GM04504 (cell line): ENCODE data around the gene ASB18.
"Not testable (repeated sequence)": the region's sequence is repeated elsewhere in the genome, so short reads cannot be mapped to it uniquely, and the experiment has no call there.

Experiments
- DNase-seq: peaks from one replicate; pipeline ENCODE4 v3.0.0-alpha.2; 2012; ENCODE audit warnings: low read depth

Gene ASB18

GRCh38 chr2:236286873-236287545 lies 22.8 kb upstream of the ASB18 start:
- no peak for DNase-seq

DNA sequence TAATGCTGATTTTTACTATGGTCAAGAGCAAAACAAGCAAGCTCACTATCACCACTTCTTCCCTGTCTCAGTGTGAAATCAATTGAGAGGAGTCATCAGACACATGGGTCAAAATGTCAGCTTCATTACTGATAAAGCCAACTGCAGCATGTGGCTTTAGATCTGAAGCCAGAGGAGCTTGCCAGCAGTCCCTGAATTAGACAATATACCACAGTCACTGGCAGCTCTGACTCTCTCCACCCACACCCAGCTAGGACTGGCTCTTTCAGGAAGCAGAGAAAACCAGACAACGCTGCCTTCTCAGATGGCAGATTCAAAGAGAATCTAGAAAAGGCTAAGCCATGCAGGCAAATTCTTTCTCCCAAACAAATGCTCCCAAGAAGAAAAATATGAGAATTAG lies 20.0 kb upstream of the ASB18 start:
- no peak for DNase-seq

GRCh38 chr2:236282406-236282805 lies 18.2 kb upstream of the ASB18 start:
- DNase-seq: no peak

DNA sequence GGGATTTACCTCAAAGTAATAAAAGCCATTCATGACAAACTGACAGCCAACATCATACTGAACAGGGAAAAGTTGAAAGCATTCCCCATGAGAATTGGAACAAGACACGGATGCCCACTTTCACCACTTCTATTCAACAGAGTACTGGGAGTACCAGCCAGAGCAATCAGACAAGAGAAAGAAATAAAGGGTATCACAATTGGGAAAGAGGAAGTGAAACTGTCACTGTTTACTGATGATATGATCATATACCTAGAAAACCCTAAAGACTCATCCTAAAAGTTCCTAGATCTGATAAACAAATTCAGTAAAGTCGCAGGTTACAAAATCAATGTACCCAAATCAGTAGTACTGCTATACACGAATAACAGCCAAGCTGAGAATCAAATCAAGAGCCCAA lies 17.2 kb upstream of the ASB18 start:
- DNase-seq: no peak

DNA sequence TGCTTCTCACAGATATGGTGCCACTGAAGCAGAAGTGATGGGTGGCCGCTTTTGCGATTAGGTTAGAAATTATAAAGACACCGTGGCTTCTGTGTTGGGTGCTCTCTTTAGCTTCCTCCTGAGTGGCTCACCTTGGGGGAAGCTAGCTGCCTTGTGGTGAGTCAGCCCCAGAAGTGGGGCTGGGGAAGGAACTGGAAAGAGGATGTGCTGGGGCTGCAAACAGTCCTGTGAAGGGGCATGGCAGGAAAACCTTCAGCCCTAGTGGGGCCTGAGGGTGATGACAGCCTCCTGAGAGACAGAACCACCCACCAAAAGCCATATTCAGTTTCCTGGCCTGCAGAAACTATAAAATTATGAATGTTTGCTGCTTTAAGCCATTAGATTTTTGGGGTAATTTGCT lies 8.9 kb upstream of the ASB18 start:
- no peak for DNase-seq

DNA sequence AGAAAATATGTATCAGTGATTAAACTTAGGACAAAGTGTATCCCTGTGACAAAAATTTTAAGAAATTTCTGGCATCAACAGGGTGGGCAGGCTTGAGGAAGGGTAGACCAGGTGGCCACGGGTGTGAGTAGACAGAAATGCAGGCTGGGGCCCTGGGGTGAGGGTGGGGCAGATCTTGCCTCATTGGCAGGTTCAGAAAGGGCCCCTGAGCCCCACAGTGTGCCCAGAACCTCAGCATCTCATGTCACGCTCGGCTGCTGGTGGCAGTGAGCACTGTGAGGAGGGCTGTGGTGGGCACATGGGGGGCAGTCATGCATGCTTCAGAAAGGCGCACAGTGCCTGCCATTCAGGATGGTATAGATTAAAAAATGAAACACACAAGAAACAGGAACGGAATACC lies 7.6 kb upstream of the ASB18 start:
- no peak for DNase-seq

DNA sequence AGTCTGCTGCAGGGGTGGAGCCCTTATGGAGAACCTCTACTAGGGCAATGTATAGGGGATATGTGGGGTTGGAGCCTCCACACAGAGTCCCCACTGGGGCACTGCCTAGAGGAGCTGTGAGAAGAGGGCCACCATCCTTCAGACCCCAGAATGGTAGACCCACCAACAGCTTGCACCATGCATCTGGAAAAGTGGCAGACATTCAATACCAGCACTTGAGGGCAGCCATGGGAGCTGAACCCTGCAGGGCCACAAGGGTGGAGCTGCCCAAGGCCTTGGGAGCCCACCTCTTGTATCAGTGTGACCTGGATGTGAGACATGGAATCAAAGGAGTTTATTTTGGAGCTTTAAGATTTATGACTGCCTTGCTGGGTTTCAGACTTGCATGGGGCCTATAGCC lies 5.7 kb upstream of the ASB18 start:
- DNase-seq: not testable (repeated sequence)

DNA sequence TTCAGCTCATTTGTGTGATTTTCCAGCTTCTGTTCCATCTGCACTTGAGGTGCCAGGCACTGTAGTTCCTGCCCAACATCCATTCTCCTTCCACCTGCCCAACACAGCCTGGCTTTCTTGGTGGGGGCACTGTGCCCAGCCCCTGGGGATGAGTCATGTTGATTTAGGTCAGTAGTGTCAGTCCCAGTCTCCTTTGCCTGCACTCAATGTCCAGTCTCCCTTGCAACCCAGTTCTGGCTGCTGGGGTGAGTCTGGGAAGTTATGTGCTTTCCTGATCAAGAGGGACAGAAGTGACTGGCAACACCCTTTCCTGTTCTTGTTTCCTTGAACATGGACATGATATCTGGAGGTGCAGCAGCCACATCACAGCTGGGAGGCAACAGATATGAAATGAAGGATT lies 1.5 kb upstream of the ASB18 start:
- DNase-seq: no peak

DNA sequence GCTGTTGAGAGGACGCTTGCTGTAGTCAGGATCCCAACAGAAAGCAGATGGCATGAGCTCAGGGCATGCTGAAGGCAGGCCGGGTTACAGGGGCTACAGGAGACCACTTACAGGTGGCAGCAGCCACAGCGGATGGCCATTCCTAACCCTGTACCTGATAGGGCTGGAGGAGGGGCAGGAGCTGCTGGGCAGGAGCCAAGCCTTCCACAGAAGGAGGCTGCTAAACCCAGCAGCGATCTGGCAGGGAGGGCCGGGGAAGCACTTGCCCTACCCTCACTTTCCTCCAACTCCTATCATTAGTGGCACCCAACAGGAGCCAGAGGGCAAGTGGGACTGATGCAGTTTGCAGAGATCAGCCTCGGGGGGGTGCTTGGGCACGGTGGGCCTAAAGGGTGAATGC lies 2.0 kb downstream of the ASB18 start:
- no peak for DNase-seq

GRCh38 chr2:236261452-236261851 lies 2.8 kb downstream of the ASB18 start:
- no peak for DNase-seq

- no peak for DNase-seq
Observed at GRCh38 chr2:236259371-236259770, 4.8 kb downstream of the ASB18 start.

- no peak for DNase-seq
Observed at GRCh38 chr2:236257575-236257974, 6.6 kb downstream of the ASB18 start.

- no peak for DNase-seq
Observed at GRCh38 chr2:236257136-236257535, 7.1 kb downstream of the ASB18 start.

GRCh38 chr2:236256366-236256985 lies 7.7 kb downstream of the ASB18 start:
- DNase-seq: no peak

- no peak for DNase-seq
Observed at GRCh38 chr2:236254674-236255073, 9.5 kb downstream of the ASB18 start.

DNA sequence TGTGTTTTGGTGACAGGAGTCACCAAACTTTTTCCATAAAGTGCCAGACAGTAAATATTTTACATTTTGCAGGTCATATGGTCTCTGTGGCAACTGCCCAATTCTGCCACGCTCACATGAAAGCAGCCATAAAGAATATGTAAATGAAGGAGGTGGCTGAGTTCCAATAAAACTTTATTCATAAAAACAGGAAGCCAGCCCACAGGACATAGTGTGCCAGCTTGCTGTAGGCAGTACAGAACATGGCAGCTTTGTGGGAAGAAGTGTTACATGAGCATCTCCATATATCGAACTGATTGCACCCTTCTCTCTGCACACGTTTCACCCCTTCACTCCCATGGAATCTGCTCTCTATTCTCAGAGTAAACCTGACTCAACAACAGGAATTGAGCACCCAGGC lies 10.2 kb downstream of the ASB18 start:
- no peak for DNase-seq

DNA sequence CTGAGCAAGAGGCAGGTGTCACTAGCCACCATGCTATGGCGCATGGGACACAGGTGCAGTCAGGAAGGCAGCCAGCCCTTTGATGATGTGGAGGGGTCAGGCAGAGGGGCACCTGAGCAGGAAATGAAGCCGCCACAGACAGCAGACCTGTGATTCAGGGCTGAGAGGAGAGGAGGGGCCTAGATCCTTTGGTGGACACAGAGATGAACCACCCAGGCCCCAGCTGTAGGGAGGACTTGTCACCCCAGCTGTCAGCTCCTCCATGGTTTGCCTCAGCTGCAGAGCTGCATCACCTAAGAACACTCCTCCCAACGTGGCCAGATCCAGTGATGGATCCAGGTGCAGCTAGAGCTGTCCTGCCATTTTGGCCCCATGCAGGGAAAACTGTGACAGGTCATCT lies 11.6 kb downstream of the ASB18 start:
- DNase-seq: no peak

GRCh38 chr2:236250909-236251579 lies 13.2 kb downstream of the ASB18 start:
- DNase-seq: no peak

DNA sequence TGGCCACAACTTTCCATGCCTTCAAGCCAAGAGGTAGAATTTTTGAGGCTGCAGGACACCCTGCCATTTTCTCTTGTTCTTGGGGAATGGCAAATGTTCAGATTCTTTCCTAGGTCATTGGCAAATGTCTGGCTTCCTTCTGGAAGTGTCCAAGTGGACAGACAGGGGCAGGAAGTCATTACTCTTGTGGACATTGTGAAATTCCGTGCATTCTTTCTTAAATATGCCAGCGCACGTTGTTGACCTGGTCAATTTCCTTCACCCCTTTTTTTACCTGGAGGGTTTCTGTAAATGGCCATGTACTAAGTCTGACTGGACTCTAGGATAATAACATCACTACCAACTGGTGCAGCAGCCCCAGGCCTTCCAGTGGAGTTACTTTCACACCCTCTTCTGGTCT lies 13.9 kb downstream of the ASB18 start:
- DNase-seq: no peak

DNA sequence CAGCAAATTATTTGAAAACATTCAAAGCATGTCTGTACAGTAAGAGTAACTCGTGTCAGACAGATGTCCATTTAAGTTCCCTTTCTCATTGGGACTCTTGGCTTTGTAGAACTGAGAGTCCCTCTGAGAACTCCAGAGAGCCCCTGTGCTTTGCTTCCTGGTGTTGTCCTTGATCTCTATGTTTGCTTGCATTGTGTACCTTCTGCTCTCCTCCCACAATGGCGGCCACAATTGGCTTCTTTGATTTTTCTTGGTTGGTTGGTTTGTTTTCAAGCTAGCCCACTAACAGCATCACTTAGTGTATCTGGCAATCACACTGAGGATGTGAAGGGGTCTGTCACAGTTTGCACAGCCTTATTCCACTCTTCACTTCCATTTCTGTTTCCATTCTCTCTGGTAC lies 15.1 kb downstream of the ASB18 start:
- no peak for DNase-seq

GRCh38 chr2:236246711-236247246 lies 17.4 kb downstream of the ASB18 start:
- no peak for DNase-seq

DNA sequence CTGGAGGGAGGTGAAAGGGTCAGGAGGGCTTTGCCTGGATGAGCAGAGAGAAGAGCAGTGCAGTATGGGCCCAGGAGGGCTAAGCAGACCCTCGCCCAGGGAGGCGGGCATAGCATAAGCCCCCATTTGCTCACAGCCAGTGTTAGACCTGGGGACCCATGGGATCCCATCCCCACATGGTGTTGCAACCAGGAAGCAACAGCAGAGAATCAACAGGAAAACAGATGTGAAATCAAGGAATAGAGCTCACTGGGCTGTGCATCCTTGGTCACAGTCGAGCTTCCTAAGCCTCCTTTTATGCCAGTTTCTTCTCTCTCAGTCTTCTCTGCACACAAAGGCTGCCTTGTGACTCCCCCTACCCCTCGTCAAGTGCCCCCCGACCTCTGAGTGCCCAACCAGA lies 19.9 kb downstream of the ASB18 start:
- no peak for DNase-seq

DNA sequence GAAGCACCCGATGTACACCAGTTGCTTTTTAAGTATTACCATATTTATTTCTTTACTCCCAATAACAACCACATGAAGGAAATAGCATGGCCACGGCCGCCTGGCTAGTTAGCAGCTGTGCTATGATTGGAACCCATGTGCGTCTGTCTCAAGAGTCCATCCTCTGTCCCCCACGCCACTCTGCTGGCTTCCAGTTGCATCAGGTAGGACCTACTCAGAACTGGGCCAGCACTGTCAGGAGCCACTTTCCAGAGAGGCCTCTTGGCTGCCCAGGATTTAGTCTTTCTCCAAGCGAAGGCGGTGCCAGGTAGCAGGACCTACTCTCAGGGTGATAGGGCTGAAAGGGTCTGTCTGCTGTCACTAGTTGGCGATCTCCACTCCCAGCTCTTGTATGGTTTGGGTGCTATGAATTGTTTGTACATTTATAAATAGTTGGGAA lies 22.1 kb downstream of the ASB18 start:
- peak; percentile 3 for DNase-seq
